Kidney (tissue), 14 donors: ENCODE data around the gene CCR6. TPM values are rescaled to one million over a fixed set of nuclear protein-coding genes. Genes with fewer than 3 reads are reported as not detected.
"Not testable (repeated sequence)": the region's sequence is repeated elsewhere in the genome, so short reads cannot be mapped to it uniquely, and the experiment has no call there.

Source experiments
- DNase-seq, 5 donors: peaks; one replicate each; pipeline ENCODE4 v3.0.0-alpha.2; 2013 to 2020
- FAIRE-seq: peaks from 2 replicates; lab custom pipeline; 2012; peaks lifted over from hg19 to GRCh38; lab: Jason Lieb, UNC
- H3K27ac ChIP-seq, 2 donors: one replicate each; pipeline ENCODE4 v1.7.0; 2013; ENCODE audit warnings: low read depth in 2 of 2, low read length in 2 of 2, inconsistent platforms in 1 of 2
- H3K27me3 ChIP-seq: one replicate; pipeline ENCODE4 v1.7.1; 2013; ENCODE audit warnings: low read length, inconsistent platforms; ENCODE audit not compliant: control insufficient read depth, insufficient read depth
- H3K36me3 ChIP-seq, 3 donors: one replicate each; pipeline versions ENCODE4 v1.7.0 to v1.7.1; 2013; ENCODE audit warnings: low read length in 3 of 3, control low read depth in 1 of 3, inconsistent platforms in 1 of 3; ENCODE audit not compliant: insufficient read depth in 3 of 3, control insufficient read depth in 2 of 3
- H3K4me1 ChIP-seq, 3 donors: one replicate each; pipeline versions ENCODE4 v1.7.0 to v1.7.1; 2013; ENCODE audit warnings: low read length in 3 of 3, inconsistent platforms in 1 of 3, low read depth in 1 of 3; ENCODE audit not compliant: control insufficient read depth in 2 of 3, insufficient read depth in 2 of 3
- H3K4me3 ChIP-seq, 3 donors: one replicate each; pipeline versions ENCODE4 v1.7.0 to v1.8.1; 2013; ENCODE audit warnings: low read length in 3 of 3, control low read depth in 1 of 3, inconsistent platforms in 1 of 3
- H3K9ac ChIP-seq, 3 donors: one replicate each; pipeline versions ENCODE4 v1.7.0 to v1.7.1; 2013; ENCODE audit warnings: low read length in 3 of 3, control low read depth in 1 of 3, inconsistent platforms in 1 of 3
- H3K9me3 ChIP-seq, 3 donors: one replicate each; pipeline versions ENCODE4 v1.7.0 to v1.7.1; 2013; ENCODE audit warnings: low read length in 3 of 3, control low read depth in 1 of 3, inconsistent platforms in 1 of 3; ENCODE audit not compliant: control insufficient read depth in 2 of 3, insufficient read depth in 1 of 3
- CTCF ChIP-seq: IDR thresholded peaks from 3 replicates; pipeline ENCODE4 v1.5.1; 2012; ENCODE audit warnings: mild to moderate bottlenecking, moderate library complexity, borderline replicate concordance; ENCODE audit not compliant: insufficient read depth; ENCODE audit errors: extremely low read depth
- intact Hi-C: fragments of 100-400 bp; cut with DNase I; formaldehyde crosslinking; loops from one replicate; pipeline ENCODE4 v1.11.1; 2022
- polyA plus RNA-seq: library from polyadenylated mRNA; stranded (reverse); fragments of 350-450 nt; fragmentation: Illumina TruSeq; extraction: RNeasy Lipid Tissue Mini Kit (QIAGEN cat#74804); gene quantifications from one replicate; pipeline ENCODE4 v1.2.3, GENCODE V29; 2014; ENCODE audit warnings: low read depth, low replicate concordance; ENCODE audit not compliant: insufficient read depth
- total RNA-seq: library from RNA; stranded (reverse); fragmentation: NEBNext Ultra II Directional; extraction: Animal tissue kit (Norgen Biotek cat#: 25700); gene quantifications from one replicate; pipeline ENCODE4 v1.2.1, GENCODE V29; 2021
- donor health status: control.
- donor health status: control.
- donor health status: control.
- donor health status: control.
- donor health status: control.
- donor health status: DM: yes; HTN: yes; CAD: no.
- donor health status: Normal renal cell carcinoma (clear cell type).

CCR6 gene
- total and polyA plus RNA-seq, 2 donors from 2014 or later = 0.43 to 0.54 TPM

GRCh38 chr6:167163476-167164011 lies 40.6 kb downstream of the CCR6 start:
- H3K4me1 ChIP-seq = no peaks in the 10 kb centered on the region
- H3K9me3 ChIP-seq = no peaks in the 10 kb centered on the region
- intact Hi-C loops = no loop called here
- FAIRE-seq = no peak
- no peak for DNase-seq
- H3K4me3 ChIP-seq = no peak overlapping the region
- H3K9ac ChIP-seq = no peak overlapping the region
- no peaks in the 10 kb centered on the region for H3K36me3 ChIP-seq
- no peaks in the 10 kb centered on the region for H3K27me3 ChIP-seq
- TF ChIP-seq CTCF = no peak
- no peak overlapping the region for H3K27ac ChIP-seq

GRCh38 chr6:167164261-167164660 lies 41.4 kb downstream of the CCR6 start:
- no peak for DNase-seq
- intact Hi-C loops = no loop called here
- Histone ChIP-seq H3K4me1 (no peaks in the 10 kb centered on the region), H3K36me3 (no peaks in the 10 kb centered on the region), H3K9me3 (no peaks in the 10 kb centered on the region), H3K9ac (no peak overlapping the region), H3K27ac (no peak overlapping the region), H3K4me3 (no peak overlapping the region), H3K27me3 (no peaks in the 10 kb centered on the region)
- FAIRE-seq = no peak
- TF ChIP-seq CTCF = no peak

- DNase-seq (no peak), FAIRE-seq (no peak)
Observed at GRCh38 chr6:167165858-167166471, 43.1 kb downstream of the CCR6 start.

GRCh38 chr6:167167699-167168098 lies 44.8 kb downstream of the CCR6 start:
- H3K4me3 ChIP-seq, H3K4me1 ChIP-seq, H3K36me3 ChIP-seq, H3K9ac ChIP-seq, H3K27me3 ChIP-seq, FAIRE-seq, H3K27ac ChIP-seq, intact Hi-C loops, H3K9me3 ChIP-seq, DNase-seq: not testable (repeated sequence)

More at GRCh38 chr6:167165858-167166471, 43.1 kb downstream of the CCR6 start:
- no peaks in the 10 kb centered on the region for H3K36me3 ChIP-seq
- no peak overlapping the region for H3K27ac ChIP-seq
- no peak overlapping the region for H3K9ac ChIP-seq
- intact Hi-C loops = no loop called here
- H3K4me3 ChIP-seq = no peak overlapping the region
- no peaks in the 10 kb centered on the region for H3K9me3 ChIP-seq
- no peak for TF ChIP-seq CTCF
- no peaks in the 10 kb centered on the region for H3K4me1 ChIP-seq
- no peaks in the 10 kb centered on the region for H3K27me3 ChIP-seq

- intact Hi-C loops, DNase-seq, FAIRE-seq, H3K36me3 ChIP-seq, H3K9ac ChIP-seq, H3K27ac ChIP-seq, H3K4me3 ChIP-seq, H3K4me1 ChIP-seq, H3K27me3 ChIP-seq, H3K9me3 ChIP-seq: not testable (repeated sequence)
Observed at GRCh38 chr6:167168296-167168695, 45.4 kb downstream of the CCR6 start.

- DNase-seq, H3K36me3 ChIP-seq, H3K27ac ChIP-seq, FAIRE-seq, H3K4me1 ChIP-seq, intact Hi-C loops, H3K9ac ChIP-seq, H3K9me3 ChIP-seq, H3K4me3 ChIP-seq, H3K27me3 ChIP-seq: not testable (repeated sequence)
Observed at GRCh38 chr6:167169867-167170266, 47.0 kb downstream of the CCR6 start.
